Mucosa of gallbladder (tissue), 1 donor: ENCODE results near the gene FOXO4. TPM values are rescaled to one million over a fixed set of nuclear protein-coding genes. Genes with fewer than 3 reads are reported as not detected.

Experiments
- DNase-seq: peaks from one replicate; pipeline ENCODE4 v3.0.0-alpha.2; 2020; ENCODE audit warnings: low spot score
- total RNA-seq: library from RNA; stranded (reverse); gene quantifications from one replicate; pipeline ENCODE4 v1.2.1, GENCODE V29; 2021
- donor health status: DM: no; HTN: no; CAD: no.

Gene FOXO4
- total RNA-seq, 1 donor from 2014 or later = 42.3 TPM

DNA sequence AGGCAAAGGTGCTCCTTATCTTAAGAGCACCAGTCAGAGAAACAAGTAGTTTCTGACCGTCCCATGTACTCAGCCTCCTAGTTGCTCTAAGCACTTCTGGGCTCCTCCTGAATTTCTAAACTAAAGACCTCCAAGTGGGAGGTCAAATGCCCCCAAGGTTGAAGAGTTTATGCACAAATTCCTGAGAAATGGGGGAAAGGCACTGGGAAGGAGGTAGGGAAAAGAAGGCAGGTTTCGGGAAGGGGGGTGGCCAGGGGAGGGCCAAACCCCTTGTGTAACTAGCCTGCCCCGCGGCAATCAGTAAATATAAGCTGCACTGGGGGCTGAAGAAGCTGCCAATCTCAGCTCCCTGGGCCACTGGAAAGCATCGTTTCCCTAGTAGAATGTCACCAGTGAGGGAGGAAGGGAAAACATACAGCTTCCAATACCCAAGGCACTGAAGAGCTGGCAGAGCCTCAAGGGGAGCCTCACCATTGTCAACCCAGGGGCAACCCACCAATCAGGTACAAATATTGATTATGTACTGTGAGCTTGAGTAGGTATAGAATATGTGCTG is 3.4 kb downstream of the FOXO4 start:
- no peak for DNase-seq

DNA sequence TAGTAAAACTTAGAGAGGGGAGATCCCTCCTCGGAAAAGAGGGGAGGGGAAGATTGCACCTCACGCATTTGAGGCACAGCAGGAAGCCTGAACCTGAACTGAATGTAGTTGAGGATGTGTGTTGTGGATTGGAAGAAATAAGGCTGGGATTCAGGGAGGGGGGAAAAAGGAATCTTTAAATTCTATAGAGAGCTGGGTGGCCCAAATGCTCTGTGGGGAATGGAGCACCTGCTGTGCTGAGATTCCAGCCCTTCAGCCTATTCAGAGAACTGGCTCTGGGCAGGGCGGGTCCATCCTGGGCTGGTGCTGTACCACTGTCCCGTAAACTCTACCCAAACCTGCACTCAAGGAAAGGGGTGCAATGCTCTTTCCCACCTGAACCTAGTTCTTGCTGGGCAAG is 4.1 kb downstream of the FOXO4 start:
- no peak for DNase-seq

DNA sequence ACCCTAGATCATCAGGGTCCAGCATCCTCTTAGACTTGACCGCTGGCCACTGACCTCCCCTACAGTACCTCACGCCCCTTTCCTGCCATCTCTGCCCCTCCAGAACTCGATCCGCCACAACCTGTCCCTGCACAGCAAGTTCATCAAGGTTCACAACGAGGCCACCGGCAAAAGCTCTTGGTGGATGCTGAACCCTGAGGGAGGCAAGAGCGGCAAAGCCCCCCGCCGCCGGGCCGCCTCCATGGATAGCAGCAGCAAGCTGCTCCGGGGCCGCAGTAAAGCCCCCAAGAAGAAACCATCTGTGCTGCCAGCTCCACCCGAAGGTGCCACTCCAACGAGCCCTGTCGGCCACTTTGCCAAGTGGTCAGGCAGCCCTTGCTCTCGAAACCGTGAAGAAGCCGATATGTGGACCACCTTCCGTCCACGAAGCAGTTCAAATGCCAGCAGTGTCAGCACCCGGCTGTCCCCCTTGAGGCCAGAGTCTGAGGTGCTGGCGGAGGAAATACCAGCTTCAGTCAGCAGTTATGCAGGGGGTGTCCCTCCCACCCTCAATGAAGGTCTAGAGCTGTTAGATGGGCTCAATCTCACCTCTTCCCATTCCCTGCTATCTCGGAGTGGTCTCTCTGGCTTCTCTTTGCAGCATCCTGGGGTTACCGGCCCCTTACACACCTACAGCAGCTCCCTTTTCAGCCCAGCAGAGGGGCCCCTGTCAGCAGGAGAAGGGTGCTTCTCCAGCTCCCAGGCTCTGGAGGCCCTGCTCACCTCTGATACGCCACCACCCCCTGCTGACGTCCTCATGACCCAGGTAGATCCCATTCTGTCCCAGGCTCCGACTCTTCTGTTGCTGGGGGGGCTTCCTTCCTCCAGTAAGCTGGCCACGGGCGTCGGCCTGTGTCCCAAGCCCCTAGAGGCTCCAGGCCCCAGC is 5.2 kb downstream of the FOXO4 start:
- no peak for DNase-seq

DNA sequence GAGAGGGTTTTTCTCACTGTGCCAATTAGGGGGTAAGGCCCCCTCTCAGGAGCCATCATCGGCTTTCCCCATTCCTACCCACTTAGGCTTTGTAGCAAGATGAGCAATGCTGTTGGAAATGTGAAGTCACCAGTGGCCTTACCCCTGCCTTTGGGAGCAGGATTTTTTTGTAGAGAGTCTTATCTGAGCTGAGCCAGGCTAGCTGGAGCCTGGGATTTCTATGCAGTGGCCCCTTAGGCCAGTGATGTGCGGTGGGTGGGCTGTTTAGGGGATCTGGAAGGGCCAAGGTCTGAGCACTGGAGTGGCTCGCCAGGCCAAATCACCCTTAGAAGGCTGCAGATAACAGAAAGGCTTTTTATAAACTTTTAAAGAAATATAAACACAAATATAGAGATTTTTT is 6.6 kb downstream of the FOXO4 start:
- DNase-seq = no peak

DNA sequence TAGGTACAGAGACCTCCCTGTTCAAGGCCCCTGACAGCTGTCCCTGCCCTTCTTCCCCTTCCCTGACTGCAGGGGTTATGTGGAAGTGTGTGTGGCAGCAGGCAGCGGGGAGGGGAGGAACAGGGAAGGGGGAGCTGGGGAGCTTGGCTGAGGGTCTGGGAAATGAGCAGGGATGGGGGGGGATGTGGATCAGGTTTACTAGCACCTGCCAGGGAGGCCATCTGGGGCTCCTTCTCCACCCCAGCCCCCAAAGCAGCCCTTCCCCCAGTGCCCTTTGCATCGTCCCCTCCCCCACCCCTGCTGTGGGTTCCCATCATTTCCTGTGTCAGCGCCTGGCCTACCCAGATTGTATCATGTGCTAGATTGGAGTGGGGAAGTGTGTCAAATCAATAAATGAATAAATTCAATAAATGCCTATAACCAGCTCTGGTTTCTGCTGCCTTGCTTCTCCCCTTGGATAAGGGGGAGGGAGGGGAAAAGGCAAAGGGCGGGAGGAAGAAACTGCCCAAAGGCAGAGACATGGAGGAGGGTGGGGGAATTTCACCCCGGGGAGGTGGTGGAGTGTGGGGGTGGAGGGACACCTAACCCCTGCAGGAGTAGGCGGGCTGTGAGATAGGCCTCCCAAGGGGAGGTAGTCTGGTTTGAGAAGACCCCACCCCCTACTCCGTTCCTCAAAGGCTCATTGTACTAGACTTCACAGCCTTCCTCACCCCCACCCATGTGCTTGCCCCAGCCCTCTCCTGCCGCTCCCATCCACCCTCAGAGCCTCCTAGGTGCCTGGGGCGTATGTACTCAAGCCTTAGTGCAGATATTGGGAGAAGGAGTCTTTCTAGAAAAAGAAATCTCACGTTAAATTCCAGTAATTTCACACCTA is 7.7 kb downstream of the FOXO4 start:
- peak; percentile 36 for DNase-seq

DNA sequence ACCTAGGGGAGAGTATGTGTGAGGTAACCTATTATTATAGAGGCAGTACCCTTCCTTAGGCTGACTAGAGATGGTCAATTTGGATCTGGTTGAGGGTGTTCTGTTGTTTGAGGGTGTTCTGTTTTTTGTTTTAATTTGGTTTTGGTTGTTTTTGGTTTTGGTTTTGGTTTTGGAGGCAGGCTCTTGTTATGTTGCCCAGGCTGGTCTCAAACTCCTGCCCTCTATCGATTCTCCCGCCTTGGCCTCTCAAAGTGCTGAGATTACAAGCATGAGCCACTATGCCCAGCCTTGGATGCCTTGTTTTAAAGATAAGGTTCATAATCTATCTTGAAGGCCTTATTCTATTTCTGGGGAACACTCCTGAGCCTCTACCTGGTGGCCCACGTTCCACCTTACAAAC is 10.0 kb downstream of the FOXO4 start:
- no peak for DNase-seq

DNA sequence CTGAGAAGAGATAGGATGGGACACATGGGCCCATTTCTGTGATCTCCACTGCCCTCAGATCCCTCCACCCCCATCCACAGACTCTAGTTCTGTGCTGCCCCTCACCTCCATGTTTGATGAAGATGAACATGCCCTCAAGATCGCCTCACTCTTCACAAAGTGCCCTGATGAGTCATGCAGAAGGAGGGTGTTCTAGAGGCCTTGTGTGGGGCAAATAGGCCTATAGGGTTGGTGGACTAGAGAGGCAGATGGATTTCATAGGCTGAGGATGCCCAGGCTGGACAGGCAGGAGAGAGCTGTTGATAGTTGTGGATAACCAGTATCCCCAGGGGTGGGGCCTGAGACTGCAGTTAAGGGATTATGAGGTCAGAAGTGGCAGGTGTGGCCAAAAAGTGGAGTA is 10.8 kb downstream of the FOXO4 start, which contains the start of gene CXorf65:
TSS of gene CXorf65 (minus strand) at position 314 of the 400 bp plus-strand sequence. CDS start at position 130, 184 bp downstream.
- DNase-seq = no peak

DNA sequence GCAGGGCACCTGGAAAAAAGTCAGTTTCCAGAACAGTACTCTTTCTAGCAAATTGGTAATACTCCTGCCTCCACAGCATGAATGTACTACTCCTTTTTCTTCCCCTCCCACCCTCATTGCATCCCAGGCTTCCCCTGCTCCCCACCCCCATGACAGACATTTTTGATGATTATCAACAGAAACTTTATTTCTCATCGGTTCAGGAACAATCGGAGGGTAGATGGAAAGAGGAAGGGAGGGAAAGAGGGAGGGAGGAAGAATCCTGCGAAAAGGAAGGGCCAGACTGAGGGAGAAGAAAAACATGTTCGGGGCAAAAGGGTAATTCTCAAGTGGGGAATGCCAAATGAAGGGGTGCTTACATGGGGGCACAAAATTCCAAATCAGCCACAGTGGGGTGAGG is 11.6 kb downstream of the FOXO4 start:
- no peak for DNase-seq

DNA sequence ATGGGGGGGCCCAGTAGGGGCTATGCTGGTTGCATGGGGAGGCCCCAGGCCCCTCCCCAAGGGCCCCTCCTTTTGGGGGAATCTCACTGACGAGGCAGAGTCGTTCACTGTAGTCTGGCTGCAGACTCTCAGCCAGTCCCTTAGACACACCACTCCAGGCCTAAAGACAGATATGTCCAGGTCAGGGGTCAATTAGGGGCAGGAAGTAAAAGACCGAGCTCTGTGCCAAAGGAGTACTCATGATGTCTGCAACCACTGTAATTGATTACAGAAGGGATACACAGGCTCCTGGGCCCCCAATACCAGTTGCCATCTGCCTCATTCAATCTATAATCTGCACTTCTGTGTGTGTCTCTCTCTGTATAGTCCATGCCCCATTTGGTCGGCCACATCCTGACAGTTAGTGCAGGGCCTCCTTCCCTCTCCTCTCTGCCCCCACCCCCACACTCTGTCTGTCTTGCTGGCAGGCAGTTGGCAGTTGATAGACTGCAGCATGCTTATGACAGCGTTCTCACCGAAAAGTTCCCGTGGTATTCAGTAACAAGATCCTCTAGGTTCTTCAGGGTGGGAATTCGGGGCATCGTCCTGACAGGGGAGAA is 12.2 kb downstream of the FOXO4 start:
- DNase-seq = no peak

DNA sequence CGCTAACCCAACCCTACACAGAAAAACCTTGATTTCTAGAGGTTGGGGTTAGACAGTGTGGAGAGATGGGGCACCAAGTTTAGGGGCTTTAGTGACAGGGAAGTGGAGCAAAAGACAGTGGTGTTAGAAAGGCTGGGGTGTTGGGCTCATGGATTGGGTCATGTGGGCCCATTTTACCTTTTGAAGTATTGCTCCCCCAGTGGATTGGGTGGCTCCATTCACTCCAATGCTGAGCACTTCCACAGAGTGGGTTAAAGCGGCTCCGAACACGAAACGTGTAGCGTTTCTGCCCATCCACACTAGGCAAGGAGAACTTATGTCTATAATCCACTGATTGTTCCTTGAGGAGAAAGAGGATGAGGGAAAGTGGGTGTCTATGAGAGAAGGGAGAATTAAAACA is 13.4 kb downstream of the FOXO4 start:
- DNase-seq = no peak

DNA sequence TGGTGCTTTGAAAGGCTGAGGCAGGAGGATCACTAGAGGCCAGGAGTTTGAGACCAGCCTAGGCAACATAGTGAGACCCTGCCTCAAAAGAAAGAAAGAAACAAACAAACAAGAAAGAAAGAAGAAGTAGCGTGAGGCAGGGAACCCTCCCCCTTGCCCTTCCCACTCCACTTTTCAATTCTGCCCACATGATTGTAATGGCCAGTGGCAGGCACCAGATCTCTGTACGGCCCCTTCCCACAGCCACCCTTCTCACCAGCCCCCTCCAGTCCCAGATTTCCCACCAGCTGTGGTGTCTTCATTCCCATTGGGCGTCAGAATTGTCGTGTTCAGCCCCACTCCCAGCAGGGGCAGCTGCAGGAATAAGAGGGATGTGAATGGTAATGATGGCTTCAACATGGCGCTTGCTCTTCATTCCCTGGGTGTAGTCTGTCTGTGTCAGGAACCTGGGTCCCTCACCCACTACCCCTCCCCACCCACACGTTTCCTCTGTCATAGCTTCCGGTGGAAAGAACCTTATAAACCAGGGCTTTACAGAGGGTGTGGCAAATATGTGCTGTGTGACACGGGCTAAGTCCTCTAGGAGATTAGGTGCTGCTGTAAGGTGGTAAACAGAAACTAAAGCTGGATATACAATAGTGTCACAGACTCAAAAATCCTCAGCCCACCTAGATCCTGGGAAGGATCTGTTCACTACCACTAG is 15.6 kb downstream of the FOXO4 start, which contains the start of gene IL2RG:
TSS of gene IL2RG (minus strand) at position 437 of the 703 bp plus-strand sequence. CDS start at position 399, 38 bp downstream.
- peak; percentile 21 for DNase-seq

DNA sequence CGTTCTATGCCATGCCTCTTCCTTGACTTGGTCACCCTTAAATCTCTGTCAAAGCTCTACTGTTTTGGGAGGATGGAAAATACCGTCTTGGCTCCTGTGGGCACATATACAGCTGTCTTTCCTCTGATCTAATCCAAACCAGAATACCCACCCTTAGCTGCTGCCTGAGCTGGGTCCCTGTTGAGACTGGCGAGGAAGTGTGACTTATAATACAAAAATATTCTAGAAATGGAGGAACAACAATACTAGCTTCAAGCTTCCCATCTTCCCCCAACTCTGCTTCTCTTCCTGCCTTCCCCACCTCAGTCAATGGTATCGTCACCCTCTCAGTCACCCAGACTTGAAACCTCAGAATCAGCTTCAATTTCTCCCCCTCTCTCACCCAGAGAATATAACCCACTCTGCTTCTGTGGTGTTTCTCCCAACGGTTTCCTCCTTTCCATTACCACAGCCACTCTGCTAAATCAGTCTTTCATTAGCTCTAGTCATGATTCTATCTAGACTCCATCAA is 16.3 kb downstream of the FOXO4 start:
- no peak for DNase-seq

DNA sequence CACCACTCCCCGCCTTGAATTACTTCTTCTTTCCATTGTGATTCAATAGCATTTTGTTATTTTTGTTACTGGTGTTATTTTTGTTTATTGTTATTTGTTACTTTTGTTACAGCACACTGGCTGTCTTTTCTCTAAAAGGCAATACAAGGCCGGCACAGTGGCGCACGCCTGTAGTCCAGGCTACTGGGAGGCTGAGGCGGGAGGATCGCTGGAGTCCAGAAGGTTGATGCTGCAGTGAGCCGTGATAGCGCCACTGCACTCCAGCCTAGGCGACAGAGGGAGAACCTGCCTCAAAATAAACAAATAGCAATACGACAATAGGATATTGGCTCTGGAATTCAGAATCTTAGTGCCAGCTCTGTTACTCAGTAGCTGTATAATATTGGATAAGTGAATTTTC is 21.7 kb downstream of the FOXO4 start:
- DNase-seq = no peak

DNA sequence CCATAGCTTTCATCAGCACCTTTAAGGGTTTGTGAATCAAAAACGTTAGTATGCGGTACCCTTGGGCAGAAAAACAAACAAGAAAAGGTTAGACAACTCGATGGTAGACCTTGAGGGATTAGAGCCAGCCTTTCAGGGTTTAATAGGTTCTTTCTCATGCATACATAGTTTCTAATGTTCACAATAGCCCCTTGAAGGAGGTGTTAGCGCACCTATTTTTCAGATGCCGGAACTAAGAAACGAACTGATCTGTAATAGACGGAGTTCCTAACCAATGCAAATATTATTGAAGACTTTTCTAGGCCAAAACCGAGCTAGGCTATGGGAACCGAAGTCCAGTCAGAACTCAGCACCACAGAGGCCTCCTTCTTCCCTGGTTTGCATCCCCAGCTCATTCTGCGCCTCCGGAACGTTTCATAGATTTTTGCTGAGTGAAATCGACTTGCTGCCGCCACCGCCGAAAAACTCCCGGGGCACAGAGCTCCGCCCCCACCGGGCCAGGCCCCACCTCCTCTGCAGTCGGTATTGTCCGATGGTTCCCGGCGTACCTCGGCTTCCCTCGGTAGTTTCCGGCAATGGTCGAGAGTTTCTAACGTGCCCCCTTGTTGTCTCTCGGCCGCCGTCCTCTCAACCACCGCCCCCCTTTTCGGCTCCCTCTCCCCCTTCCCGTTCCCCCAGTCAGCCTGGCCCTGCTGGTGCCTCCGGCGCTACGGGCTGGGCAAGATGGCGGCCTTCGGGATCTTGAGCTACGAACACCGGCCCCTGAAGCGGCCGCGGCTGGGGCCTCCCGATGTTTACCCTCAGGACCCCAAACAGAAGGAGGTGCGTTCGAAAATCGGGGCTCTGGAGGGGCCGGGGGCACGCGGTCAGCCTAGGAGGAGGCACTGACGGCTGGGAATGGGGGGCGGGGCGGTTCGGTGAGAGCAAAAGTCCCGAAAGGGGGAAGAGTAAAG is 22.7 kb downstream of the FOXO4 start, which contains the start of gene MED12:
TSS of gene MED12 (plus strand) at position 565 of the 953 bp plus-strand sequence. CDS start at position 724, 159 bp downstream.
- peak; percentile 84 for DNase-seq

DNA sequence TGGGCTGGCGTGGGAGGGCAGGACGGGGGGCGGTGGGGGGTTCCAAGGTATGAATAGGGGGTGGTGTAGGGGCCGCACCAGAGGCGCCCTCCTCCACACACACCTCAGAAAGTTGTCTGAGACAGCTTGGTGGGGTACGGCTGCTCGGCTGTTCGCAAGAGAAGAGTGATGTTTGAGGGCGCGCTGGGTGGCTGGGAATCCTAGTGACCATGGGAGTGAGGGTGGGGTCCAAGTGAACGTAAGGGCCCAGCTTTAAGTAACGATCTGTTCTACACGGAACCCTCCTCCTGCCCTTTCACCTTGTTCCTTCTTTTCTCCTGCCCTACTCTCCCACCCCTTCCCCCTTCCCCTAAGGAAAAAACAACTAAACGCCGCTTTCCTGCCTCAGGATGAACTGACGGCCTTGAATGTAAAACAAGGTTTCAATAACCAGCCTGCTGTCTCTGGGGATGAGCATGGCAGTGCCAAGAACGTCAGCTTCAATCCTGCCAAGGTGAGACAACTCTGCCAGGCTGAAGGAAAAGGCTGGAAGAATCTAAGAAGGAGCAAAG is 23.4 kb downstream of the FOXO4 start:
- DNase-seq = no peak

DNA sequence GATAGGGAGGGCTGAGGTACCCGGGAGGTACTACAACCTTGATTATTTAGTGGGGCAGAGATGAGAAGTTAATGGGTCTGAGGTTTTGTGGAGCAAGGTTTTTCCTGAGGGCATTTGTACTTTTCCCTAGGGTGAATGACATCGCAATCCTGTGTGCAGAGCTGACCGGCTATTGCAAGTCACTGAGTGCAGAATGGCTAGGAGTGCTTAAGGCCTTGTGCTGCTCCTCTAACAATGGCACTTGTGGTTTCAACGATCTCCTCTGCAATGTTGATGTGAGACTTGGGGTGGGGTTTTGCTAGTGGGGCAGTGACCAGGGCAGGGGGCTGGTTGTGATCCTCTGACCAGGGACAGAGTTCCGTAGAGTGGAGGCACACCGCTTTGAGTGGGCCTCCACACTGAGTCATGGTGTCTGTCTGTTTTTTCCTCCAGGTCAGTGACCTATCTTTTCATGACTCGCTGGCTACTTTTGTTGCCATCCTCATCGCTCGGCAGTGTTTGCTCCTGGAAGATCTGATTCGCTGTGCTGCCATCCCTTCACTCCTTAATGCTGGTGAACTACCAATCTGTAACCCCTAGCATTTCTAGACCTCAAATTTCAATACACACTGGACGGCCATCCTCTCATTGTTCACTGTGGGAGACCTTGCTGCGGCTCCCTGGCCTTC is 32.6 kb downstream of the FOXO4 start:
- no peak for DNase-seq

DNA sequence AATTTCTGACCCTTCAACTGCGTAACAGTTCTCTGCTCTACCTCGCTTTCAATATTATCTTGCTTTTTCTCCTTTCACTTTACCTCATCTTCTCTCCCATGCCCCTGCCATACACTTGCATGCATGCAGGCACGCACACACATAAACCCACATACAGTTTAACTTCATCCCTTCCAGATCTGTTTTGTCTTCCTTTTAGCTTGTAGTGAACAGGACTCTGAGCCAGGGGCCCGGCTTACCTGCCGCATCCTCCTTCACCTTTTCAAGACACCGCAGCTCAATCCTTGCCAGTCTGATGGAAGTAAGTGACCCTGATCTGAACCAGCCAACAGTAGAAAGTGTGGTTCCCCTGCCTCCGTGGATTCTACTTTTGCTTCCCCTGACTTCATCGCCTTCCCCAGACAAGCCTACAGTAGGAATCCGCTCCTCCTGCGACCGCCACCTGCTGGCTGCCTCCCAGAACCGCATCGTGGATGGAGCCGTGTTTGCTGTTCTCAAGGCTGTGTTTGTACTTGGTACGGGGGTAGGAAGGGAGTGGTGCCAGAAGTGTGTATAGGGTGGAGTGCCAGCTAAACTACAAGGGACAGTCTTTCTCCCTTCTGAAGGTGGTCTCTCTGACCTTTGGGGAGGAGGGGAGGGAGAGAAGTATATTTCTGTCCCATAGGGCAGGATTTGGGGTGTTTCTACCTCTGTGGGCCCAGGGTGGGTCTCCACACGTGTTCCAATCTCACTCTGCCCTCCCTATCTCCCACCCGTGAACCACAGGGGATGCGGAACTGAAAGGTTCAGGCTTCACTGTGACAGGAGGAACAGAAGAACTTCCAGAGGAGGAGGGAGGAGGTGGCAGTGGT is 33.5 kb downstream of the FOXO4 start:
- DNase-seq = peak; percentile 56

DNA sequence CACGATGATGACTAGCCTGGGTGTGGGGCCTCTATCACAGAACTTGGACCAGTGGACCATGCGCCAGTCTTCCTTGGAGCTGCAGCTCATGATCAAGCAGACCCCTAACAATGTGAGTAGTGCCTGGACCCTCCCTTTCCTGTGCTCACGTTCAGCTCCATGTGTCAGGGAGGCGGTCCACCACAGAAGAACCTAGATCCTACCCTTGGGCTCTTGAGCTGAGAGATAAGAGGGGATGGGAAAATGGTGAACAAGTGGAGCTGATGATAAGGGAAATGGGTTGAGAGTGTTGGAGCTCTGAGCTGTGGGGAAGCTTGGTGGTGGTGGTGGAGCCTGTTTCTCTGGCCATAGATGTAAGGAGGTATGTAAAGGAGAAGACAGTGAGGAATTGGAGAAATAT is 35.9 kb downstream of the FOXO4 start:
- no peak for DNase-seq
